ENCODE results near the gene PGAP3.

The PGAP3 gene

DNA sequence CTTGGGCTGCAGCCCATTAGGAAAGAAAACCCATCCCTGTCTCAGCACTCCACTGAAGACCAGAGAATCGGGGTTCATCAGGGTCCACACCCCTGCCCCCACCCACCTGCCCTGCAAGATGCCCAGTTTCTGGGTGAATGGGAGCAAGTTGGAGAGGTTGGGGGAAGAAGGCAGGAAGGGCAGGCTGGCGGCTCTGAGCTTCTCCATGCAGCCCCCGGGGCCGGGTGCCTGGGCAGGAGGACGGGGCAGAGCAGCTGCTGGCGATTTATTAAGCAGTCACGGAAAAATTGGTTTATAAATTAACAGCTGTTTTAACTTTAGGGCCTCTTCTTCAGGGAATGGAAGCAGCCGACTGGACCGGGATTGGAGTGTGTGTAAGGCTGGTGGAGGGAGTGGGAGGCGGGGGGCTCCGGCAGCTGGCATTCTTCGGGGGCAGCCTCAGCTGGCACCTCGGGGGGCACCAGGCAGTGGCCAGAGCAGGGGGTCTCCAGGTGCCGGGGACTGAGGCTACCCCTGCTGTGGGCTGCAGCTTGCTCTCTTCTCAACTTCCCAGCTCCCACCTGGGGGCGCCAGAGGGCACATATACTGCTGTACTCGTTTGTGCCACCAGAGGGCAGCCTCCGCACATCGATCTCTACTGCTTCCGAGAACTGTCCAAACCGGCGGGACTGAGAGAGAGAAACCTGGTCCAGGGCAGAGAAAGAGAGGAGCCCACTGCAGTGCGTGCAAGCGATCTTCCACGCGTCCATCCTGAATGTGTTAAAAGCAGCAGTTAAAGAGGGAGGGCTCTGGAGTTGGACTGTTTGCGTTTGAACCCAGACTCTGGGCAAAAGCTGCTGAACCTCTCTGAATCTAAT lies 66.1 kb downstream of the PGAP3 start:
- H3K4me1 Mint-ChIP-seq: peaks cover 10% of the 10 kb centered on the region
- no peak overlapping the region for H3K27ac Mint-ChIP-seq
- DNase-seq: peak; percentile 90
- no peak overlapping the region for H3K4me3 Mint-ChIP-seq
- peaks cover 91% of the 10 kb centered on the region for H3K27me3 Mint-ChIP-seq (ENCODE audit: low read depth, poor library complexity)
- TF ChIP-seq, protein P1, sequence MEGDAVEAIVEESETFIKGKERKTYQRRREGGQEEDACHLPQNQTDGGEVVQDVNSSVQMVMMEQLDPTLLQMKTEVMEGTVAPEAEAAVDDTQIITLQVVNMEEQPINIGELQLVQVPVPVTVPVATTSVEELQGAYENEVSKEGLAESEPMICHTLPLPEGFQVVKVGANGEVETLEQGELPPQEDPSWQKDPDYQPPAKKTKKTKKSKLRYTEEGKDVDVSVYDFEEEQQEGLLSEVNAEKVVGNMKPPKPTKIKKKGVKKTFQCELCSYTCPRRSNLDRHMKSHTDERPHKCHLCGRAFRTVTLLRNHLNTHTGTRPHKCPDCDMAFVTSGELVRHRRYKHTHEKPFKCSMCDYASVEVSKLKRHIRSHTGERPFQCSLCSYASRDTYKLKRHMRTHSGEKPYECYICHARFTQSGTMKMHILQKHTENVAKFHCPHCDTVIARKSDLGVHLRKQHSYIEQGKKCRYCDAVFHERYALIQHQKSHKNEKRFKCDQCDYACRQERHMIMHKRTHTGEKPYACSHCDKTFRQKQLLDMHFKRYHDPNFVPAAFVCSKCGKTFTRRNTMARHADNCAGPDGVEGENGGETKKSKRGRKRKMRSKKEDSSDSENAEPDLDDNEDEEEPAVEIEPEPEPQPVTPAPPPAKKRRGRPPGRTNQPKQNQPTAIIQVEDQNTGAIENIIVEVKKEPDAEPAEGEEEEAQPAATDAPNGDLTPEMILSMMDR (IDR thresholded peaks at IDR 0.05): peak; percentile 100
- no peaks in the 10 kb centered on the region for H3K9me3 Mint-ChIP-seq
- H3K36me3 Mint-ChIP-seq (ENCODE audit: low read depth): no peaks in the 10 kb centered on the region

Data from nephron progenitor cell (in vitro differentiated cells).